NOMO-1 (cell line): ENCODE results near the gene SH3BGRL3.
"Not testable (repeated sequence)": the region's sequence is repeated elsewhere in the genome, so short reads cannot be mapped to it uniquely, and the experiment has no call there.

Experiments
- DNase-seq, 2 experiments: peaks; one replicate each; lab custom pipeline; 2025; ENCODE audit not compliant: unreplicated experiment in 2 of 2; lab: John Stamatoyannopoulos, UW

The SH3BGRL3 gene

GRCh38 chr1:26314501-26314900 is 34.6 kb downstream of the SH3BGRL3 start:
- DNase-seq: no peak

GRCh38 chr1:26315874-26316850 is 36.3 kb downstream of the SH3BGRL3 start:
- DNase-seq: no peak

- no peak for DNase-seq
Measured at GRCh38 chr1:26317146-26317545, 37.3 kb downstream of the SH3BGRL3 start.

- DNase-seq: peak; percentile 41 to 69
Measured at GRCh38 chr1:26317612-26318337, 37.9 kb downstream of the SH3BGRL3 start, which contains the start of gene CD52. Gene CD52, plus strand, starts transcription at chr1:26317958. Its CDS starts 60 bp downstream, at chr1:26318018.

- DNase-seq: no peak
Measured at GRCh38 chr1:26318338-26319064, 38.6 kb downstream of the SH3BGRL3 start.

- no peak for DNase-seq
Measured at GRCh38 chr1:26320896-26321295, 41.0 kb downstream of the SH3BGRL3 start.

- DNase-seq: peak; percentile 78 to 79
Measured at GRCh38 chr1:26321315-26322041, 41.6 kb downstream of the SH3BGRL3 start.

- DNase-seq: no peak
Measured at GRCh38 chr1:26322042-26322331, 42.1 kb downstream of the SH3BGRL3 start.

GRCh38 chr1:26323382-26323781 is 43.5 kb downstream of the SH3BGRL3 start:
- no peak for DNase-seq

- no peak for DNase-seq
Measured at GRCh38 chr1:26324550-26324949, 44.7 kb downstream of the SH3BGRL3 start.

- DNase-seq: no peak
Measured at GRCh38 chr1:26327956-26328362, 48.1 kb downstream of the SH3BGRL3 start.

GRCh38 chr1:26328597-26328996 is 48.7 kb downstream of the SH3BGRL3 start:
- DNase-seq: no peak

- not testable (repeated sequence) for DNase-seq
Measured at GRCh38 chr1:26329380-26329779, 49.5 kb downstream of the SH3BGRL3 start.

GRCh38 chr1:26330276-26330675 is 50.4 kb downstream of the SH3BGRL3 start:
- no peak for DNase-seq
